Neural crest cell (in vitro differentiated cells): ENCODE measurements around the gene ARFGEF3. TPM values are rescaled to one million over a fixed set of nuclear protein-coding genes. Genes with fewer than 3 reads are reported as not detected.

Experiments
- DNase-seq: peaks from one replicate; pipeline ENCODE4 v3.0.0; 2021; ENCODE audit warnings: low read depth, mixed read lengths, low spot score
- H3K27ac Mint-ChIP-seq: one replicate; pipeline ENCODE4 v1.8.0; 2021; ENCODE audit warnings: mild to moderate bottlenecking, mixed read lengths; ENCODE audit not compliant: unreplicated experiment
- H3K27me3 Mint-ChIP-seq: 2 replicates; pipeline ENCODE4 v1.8.0; 2021; ENCODE audit warnings: low read depth, mild to moderate bottlenecking, mixed read lengths
- H3K36me3 Mint-ChIP-seq: 2 replicates; pipeline ENCODE4 v1.8.0; 2021; ENCODE audit warnings: low read depth, mild to moderate bottlenecking, mixed read lengths
- H3K4me1 Mint-ChIP-seq: 2 replicates; pipeline ENCODE4 v1.8.0; 2021; ENCODE audit warnings: mixed read lengths
- H3K4me3 Mint-ChIP-seq: one replicate; pipeline ENCODE4 v1.8.0; 2021; ENCODE audit warnings: mild to moderate bottlenecking, mixed read lengths
- H3K9me3 Mint-ChIP-seq: 2 replicates; pipeline ENCODE4 v1.8.0; 2021; ENCODE audit warnings: mixed read lengths
- total RNA-seq: library from RNA; stranded (reverse); gene quantifications from 2 replicates; pipeline ENCODE4 v1.2.1, GENCODE V29; 2021
- TF ChIP-seq, protein P1 (sequence below): fragments of 200-600 bp; sonication (generic); conservative IDR thresholded peaks from 2 replicates; pipeline ENCODE4 v1.5.0; 2021; ENCODE audit warnings: antibody characterized with exemption, mild to moderate bottlenecking

ARFGEF3 gene
- total RNA-seq, 1 donor from 2014 or later: 0.30 TPM

DNA sequence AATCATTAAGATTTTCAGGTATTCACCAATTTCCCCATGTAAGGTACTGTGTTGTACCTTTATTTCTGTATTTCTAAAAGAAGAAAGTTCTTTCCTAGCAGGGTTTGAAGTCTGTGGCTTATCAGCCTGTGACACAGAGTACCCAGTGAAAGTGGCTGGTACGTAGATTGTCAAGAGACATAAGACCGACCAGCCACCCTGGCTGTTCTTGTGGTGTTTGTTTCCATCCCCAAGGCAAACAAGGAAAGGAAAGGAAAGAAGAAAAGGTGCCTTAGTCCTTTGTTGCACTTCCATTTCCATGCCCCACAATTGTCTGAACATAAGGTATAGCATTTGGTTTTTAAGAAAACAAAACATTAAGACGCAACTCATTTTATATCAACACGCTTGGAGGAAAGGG lies 175.3 kb downstream of the ARFGEF3 start:
- DNase-seq: no peak
- TF ChIP-seq, protein P1, sequence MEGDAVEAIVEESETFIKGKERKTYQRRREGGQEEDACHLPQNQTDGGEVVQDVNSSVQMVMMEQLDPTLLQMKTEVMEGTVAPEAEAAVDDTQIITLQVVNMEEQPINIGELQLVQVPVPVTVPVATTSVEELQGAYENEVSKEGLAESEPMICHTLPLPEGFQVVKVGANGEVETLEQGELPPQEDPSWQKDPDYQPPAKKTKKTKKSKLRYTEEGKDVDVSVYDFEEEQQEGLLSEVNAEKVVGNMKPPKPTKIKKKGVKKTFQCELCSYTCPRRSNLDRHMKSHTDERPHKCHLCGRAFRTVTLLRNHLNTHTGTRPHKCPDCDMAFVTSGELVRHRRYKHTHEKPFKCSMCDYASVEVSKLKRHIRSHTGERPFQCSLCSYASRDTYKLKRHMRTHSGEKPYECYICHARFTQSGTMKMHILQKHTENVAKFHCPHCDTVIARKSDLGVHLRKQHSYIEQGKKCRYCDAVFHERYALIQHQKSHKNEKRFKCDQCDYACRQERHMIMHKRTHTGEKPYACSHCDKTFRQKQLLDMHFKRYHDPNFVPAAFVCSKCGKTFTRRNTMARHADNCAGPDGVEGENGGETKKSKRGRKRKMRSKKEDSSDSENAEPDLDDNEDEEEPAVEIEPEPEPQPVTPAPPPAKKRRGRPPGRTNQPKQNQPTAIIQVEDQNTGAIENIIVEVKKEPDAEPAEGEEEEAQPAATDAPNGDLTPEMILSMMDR: no peak
- Mint-ChIP-seq H3K27ac (no peak overlapping the region), H3K4me3 (no peak overlapping the region), H3K9me3 (no peaks in the 10 kb centered on the region), H3K27me3 (no peaks in the 10 kb centered on the region), H3K36me3 (no peaks in the 10 kb centered on the region), H3K4me1 (no peaks in the 10 kb centered on the region)

DNA sequence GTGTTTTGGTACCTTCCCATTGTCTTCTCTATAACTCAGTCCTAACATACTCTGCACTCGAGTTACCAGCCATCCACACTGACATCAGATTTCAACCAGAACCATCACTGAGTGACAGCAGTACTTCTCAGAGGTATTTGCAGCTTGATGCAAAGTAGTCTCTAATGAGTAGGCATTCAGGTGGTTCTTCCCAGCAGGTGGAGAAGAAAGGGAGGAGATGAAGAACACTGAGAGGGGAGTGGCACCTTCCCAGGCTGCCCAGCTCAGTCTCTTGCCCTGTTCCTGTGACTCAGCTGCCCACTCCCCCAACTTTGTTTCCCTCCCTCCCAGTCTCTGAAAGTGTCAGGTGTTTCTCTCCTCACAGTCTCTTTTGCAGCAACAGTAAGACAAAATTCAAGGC lies 177.3 kb downstream of the ARFGEF3 start:
- H3K9me3 Mint-ChIP-seq: no peaks in the 10 kb centered on the region
- H3K4me3 Mint-ChIP-seq: no peak overlapping the region
- no peaks in the 10 kb centered on the region for H3K4me1 Mint-ChIP-seq
- no peak for DNase-seq
- H3K27ac Mint-ChIP-seq: no peak overlapping the region
- H3K27me3 Mint-ChIP-seq: no peaks in the 10 kb centered on the region
- H3K36me3 Mint-ChIP-seq: no peaks in the 10 kb centered on the region
- TF ChIP-seq, protein P1: no peak

DNA sequence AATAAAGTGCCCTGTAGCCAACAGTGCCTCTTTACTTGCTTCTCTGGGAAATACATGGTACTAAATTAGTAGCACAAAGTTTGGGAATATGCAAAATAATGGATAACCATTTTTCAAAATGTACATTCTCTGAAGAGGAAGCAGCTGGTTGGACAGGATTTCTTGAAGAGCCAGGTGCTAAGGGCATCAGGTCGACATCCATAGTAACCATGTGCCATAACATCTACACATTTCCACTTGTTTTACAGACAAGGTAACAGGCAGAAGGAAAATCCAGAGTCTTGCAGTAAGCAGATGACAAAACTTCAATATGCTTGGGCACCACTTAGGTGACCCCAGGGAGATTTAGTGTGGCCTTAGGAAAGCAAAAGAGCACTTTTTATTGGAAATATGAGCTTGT lies 179.4 kb downstream of the ARFGEF3 start:
- H3K4me3 Mint-ChIP-seq: no peak overlapping the region

DNA sequence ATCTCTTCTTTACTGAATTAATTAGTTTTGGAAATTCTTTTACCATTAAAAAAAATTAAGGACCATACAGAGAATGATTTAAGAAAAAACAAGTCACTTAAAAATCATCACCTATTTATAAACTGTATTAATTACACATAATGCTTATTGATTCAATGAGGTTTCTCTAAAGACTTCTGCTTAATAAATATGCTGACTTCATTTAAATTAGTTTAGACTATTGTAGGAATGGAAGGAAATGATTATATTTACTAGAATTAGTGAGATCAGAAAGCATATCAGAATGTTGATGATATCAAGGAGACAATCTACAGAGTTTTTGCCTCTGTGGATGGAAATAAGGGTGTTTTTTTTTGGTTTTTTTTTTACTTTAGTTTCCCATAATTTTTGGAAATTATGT lies 181.4 kb downstream of the ARFGEF3 start:
- no peaks in the 10 kb centered on the region for H3K4me1 Mint-ChIP-seq
- no peak for DNase-seq
- TF ChIP-seq, protein P1: no peak
- H3K4me3 Mint-ChIP-seq: no peak overlapping the region
- H3K36me3 Mint-ChIP-seq: no peaks in the 10 kb centered on the region
- H3K27ac Mint-ChIP-seq: no peak overlapping the region
- peaks cover 3% of the 10 kb centered on the region for H3K27me3 Mint-ChIP-seq
- H3K9me3 Mint-ChIP-seq: no peaks in the 10 kb centered on the region

More for the DNA sequence above, 179.4 kb downstream of the ARFGEF3 start:
- TF ChIP-seq, protein P1: no peak
- Mint-ChIP-seq H3K27ac (no peak overlapping the region), H3K4me1 (no peaks in the 10 kb centered on the region), H3K36me3 (no peaks in the 10 kb centered on the region), H3K9me3 (no peaks in the 10 kb centered on the region), H3K27me3 (no peaks in the 10 kb centered on the region)
- no peak for DNase-seq

DNA sequence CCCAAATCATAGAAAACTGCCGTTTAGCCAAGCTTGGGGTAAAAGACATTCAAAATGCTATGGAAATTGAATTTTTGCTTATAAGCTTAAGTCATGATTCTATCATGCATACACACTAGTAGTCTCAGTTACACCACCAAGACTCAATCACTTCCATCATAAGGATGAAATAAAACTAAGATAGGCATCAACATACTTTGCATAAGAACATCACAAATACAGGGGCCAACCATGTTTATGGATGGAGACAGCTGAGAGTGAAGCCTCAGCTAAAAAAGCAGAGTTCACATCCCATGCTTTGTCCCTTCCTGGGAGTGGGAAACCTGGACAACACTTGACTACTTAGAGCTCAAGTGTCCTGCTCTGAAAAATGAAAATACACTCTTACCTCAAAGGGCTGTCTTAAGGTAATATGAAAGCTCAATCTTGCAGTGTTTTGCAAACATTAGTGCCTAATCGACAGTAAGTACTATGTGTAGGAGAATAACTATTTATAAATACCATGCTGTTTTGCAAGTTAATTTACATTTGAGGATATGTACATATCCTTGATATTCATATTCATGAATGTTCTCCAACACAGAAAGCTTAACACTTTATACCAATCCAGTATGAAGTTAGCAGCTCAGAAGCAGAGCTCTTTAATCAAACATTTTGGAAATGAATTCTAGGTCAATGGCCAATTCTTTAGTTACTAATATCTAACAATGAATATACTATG lies 184.0 kb downstream of the ARFGEF3 start:
- H3K27me3 Mint-ChIP-seq: peaks cover 5% of the 10 kb centered on the region
- no peaks in the 10 kb centered on the region for H3K36me3 Mint-ChIP-seq
- TF ChIP-seq, protein P1: no peak
- no peaks in the 10 kb centered on the region for H3K4me1 Mint-ChIP-seq
- no peaks in the 10 kb centered on the region for H3K9me3 Mint-ChIP-seq
- no peak overlapping the region for H3K4me3 Mint-ChIP-seq
- H3K27ac Mint-ChIP-seq: no peak overlapping the region
- DNase-seq: no peak
